Stomach (tissue), 4 donors: Measurements from ENCODE around the gene GABRG3.

Experiments
- CTCF ChIP-seq, 7 experiments: fragments of 450-650 bp in 4 of 7; fragments of 200-600 bp in 3 of 7; sonication (generic) in 3 of 7; IDR thresholded peaks; one replicate each; pipeline ENCODE4 v1.5.1; 2016 to 2019; ENCODE audit warnings: antibody characterized with exemption in 7 of 7, control low read depth in 2 of 7, mild to moderate bottlenecking in 1 of 7
- EP300 ChIP-seq: sonication (generic); formaldehyde crosslinking; IDR thresholded peaks from one replicate; pipeline ENCODE4 v1.6.1; 2017; ENCODE audit warnings: antibody characterized with exemption
- POLR2A ChIP-seq, 4 donors: fragments of 450-650 bp; IDR thresholded peaks; one replicate each; pipeline ENCODE4 v1.6.1; 2016; ENCODE audit warnings: antibody characterized with exemption in 4 of 4, control low read depth in 2 of 4, mild to moderate bottlenecking in 1 of 4, moderate library complexity in 1 of 4
- POLR2AphosphoS5 ChIP-seq, 3 donors: sonication (generic); formaldehyde crosslinking; IDR thresholded peaks; one replicate each; pipeline ENCODE4 v1.6.1; 2016; ENCODE audit warnings: antibody characterized with exemption in 3 of 3

GRCh38 chr15:27457766-27458165 is 486.8 kb downstream of the GABRG3 start:
- TF ChIP-seq POLR2A (IDR thresholded peaks at IDR 0.05) (no peak), CTCF (IDR thresholded peaks at IDR 0.05) (no peak), POLR2AphosphoS5 (IDR thresholded peaks at IDR 0.05) (no peak), EP300 (no peak)
